ENCODE results near the gene CACTIN. TPM values are rescaled to one million over a fixed set of nuclear protein-coding genes. Genes with fewer than 3 reads are reported as not detected.
A peak's percentile ranks its signal among the peaks of the same experiment; 100 is the strongest.

The CACTIN gene
- total RNA-seq, 3 donors from 2014 or later: 21.8 to 30.5 (median 27.5) TPM

DNA sequence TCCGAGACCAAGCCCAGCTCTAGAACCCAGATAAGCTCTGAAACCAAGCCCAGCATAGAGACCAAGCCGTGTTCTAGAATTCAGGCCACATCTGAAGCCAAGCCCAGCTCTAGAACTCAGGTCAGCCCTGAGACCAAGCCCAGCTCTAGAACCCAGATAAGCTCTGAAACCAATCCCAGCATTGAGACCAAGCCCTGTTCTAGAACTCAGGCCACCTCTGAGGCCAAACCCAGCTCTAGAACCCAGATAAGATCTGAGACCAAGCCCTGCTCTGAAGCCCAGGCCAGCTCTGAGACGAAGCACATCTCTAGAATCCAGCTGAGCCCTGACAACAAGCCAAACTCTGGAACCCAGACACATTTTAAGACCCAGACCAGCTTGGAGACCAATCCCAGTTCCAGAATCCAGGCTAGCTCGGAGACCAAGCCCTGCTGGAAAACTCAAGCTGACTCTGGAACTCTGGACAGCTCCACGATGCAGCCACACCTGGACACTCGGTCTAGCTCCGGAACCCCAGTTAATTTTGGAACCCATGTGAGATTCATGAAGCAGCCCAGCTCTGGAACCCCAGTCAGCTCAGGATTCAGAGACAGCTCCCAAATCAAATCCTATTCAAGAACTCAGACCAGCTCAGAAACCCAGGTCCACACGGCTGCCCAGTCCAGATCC, 35.5 kb downstream of the CACTIN start:
- no peak overlapping the region for H3K4me3 ChIP-seq
- TF ChIP-seq, protein P1, sequence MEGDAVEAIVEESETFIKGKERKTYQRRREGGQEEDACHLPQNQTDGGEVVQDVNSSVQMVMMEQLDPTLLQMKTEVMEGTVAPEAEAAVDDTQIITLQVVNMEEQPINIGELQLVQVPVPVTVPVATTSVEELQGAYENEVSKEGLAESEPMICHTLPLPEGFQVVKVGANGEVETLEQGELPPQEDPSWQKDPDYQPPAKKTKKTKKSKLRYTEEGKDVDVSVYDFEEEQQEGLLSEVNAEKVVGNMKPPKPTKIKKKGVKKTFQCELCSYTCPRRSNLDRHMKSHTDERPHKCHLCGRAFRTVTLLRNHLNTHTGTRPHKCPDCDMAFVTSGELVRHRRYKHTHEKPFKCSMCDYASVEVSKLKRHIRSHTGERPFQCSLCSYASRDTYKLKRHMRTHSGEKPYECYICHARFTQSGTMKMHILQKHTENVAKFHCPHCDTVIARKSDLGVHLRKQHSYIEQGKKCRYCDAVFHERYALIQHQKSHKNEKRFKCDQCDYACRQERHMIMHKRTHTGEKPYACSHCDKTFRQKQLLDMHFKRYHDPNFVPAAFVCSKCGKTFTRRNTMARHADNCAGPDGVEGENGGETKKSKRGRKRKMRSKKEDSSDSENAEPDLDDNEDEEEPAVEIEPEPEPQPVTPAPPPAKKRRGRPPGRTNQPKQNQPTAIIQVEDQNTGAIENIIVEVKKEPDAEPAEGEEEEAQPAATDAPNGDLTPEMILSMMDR (IDR thresholded peaks at IDR 0.05): no peak
- TF ChIP-seq POLR2A (IDR thresholded peaks at IDR 0.05): no peak
- no peak for TF ChIP-seq POLR2AphosphoS5 (IDR thresholded peaks at IDR 0.05)
- no peaks in the 10 kb centered on the region for H3K9me3 ChIP-seq
- intact Hi-C loops (cut with DNase I; ENCODE audit: low total_unique reads): no loop called here
- no peaks in the 10 kb centered on the region for H3K4me1 ChIP-seq
- DNase-seq (ENCODE audit: low spot score in 2 of 2): no peak
- H3K36me3 ChIP-seq: no peaks in the 10 kb centered on the region
- H3K27ac ChIP-seq: no peak overlapping the region
- peaks cover 0 to 3% of the 10 kb centered on the region in 2 donors for H3K27me3 ChIP-seq

DNA sequence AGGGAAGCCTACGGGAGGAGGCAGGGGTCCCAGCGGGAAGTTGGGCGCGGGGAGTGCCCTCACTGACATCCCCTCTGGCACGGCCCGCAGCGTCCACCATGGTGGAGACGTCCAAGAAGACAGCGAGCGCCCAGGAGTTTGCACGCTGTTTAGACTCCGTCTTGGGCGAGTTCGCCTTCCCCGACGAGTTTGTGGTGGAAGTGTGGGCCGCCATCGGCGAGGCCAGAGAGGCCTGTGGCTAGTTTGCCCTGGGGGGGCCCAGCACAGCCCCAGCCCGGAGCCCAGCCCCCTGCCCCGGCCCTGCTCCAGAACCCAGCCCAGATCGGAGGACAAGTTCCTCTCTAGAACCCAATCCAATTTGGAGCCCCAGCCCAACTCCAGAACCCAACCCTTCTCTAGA, 36.6 kb downstream of the CACTIN start:
- no peak for DNase-seq (ENCODE audit: low spot score in 2 of 2)
- no peak for TF ChIP-seq POLR2A (IDR thresholded peaks at IDR 0.05)

DNA sequence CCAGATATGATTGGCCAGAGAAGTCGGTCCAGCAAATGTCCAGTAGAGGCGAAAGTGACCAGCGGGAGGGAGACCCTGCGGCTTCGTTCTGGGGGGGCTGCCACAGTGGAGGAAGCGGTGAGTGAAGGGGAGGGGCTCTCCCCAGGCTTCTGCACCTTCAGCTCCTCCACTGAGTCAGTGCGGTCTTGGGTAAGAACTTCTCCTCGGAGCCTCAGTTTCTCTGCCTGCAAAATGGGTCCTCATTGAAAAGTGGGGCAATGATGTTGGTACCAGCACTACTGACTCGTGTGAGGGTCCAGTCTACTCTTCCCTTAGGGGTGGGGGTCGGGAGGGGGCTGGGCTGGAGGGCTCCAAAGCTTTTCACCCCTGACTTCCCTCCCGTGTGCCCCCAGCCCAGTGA, 37.2 kb downstream of the CACTIN start:
- H3K36me3 ChIP-seq: no peaks in the 10 kb centered on the region
- H3K27me3 ChIP-seq: peaks cover 5 to 9% of the 10 kb centered on the region in 2 donors
- H3K27ac ChIP-seq: no peak overlapping the region
- no peak overlapping the region for H3K4me3 ChIP-seq
- no peaks in the 10 kb centered on the region for H3K9me3 ChIP-seq
- DNase-seq (ENCODE audit: low spot score in 2 of 2): no peak
- no peaks in the 10 kb centered on the region for H3K4me1 ChIP-seq
- TF ChIP-seq, protein P1 (IDR thresholded peaks at IDR 0.05): no peak
- TF ChIP-seq POLR2AphosphoS5 (IDR thresholded peaks at IDR 0.05): no peak
- TF ChIP-seq POLR2A (IDR thresholded peaks at IDR 0.05): no peak
- intact Hi-C loops (cut with DNase I; ENCODE audit: low total_unique reads): no loop called here

More for the DNA sequence above, 36.6 kb downstream of the CACTIN start:
- intact Hi-C loops (cut with DNase I; ENCODE audit: low total_unique reads): no loop called here
- Histone ChIP-seq H3K4me3 (no peak overlapping the region), H3K36me3 (no peaks in the 10 kb centered on the region), H3K4me1 (no peaks in the 10 kb centered on the region), H3K27me3 (peaks cover 4 to 9% of the 10 kb centered on the region in 2 donors), H3K9me3 (no peaks in the 10 kb centered on the region), H3K27ac (no peak overlapping the region)

DNA sequence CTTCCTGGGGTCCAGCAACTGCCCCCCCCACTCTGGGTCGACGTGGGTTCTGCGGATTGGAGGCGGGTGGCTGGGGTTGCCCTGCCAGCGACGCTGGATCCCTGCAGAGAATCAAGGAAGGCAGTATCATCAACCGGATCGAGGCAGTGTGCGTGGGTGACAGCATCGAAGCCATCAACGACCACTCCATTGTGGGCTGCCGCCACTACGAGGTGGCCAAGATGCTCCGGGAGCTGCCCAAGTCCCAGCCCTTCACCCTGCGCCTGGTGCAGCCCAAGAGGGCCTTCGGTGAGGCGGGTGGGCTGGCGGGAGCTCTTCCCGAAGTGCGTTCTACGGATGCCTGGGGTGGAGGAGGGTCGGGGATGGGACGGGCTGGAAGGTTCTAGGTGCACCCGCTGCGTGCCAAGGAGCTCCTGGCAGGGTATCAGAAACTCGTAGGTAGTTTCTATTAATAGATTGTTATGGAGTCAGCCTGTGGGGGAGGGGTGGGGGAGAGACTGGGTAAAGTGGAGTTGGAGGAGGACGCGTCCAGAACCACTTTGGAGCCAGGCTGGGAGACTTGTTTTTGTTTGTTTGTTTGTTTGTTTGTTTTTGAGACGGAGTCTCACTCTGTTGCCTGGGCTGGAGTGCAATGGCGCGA, 39.8 kb downstream of the CACTIN start:
- Histone ChIP-seq H3K27me3 (peaks cover 5 to 9% of the 10 kb centered on the region in 2 donors), H3K9me3 (no peaks in the 10 kb centered on the region), H3K4me1 (no peaks in the 10 kb centered on the region), H3K27ac (no peak overlapping the region), H3K36me3 (no peaks in the 10 kb centered on the region), H3K4me3 (no peak overlapping the region)
- DNase-seq (ENCODE audit: low spot score in 2 of 2): no peak
- intact Hi-C loops (cut with DNase I; ENCODE audit: low total_unique reads): no loop called here
- TF ChIP-seq POLR2A (IDR thresholded peaks at IDR 0.05): no peak
- TF ChIP-seq, protein P1 (IDR thresholded peaks at IDR 0.05): no peak
- no peak for TF ChIP-seq POLR2AphosphoS5 (IDR thresholded peaks at IDR 0.05)

DNA sequence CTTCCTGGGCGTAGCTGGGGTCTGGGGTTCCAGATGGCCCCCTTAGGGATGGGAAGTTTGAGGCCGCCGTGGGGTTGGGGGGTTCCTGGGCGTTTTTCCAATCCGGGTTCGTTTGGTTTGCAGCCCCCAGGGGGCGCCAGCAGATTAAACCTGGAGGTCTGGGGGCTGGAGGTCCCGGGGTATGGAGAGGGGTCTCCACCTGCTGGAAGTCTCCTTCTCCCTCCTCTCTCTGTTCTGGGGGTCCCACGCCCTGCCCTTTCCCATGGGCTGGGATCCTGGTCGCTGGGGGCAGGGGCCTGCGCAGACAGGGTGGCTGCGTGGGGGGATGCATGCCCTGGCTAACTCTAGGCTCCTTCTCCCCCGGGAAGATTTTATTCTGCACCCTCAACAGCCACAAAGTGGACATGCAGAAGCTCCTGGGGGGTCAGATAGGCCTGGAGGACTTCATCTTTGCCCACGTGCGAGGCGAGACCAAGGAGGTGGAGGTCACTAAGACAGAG, 40.4 kb downstream of the CACTIN start:
- Histone ChIP-seq H3K4me3 (peak overlapping the region; percentile 36 to 67 (median 41)), H3K9me3 (no peaks in the 10 kb centered on the region), H3K27ac (no peak overlapping the region), H3K27me3 (peaks cover 5 to 9% of the 10 kb centered on the region in 2 donors), H3K4me1 (no peaks in the 10 kb centered on the region), H3K36me3 (no peaks in the 10 kb centered on the region)
- TF ChIP-seq, protein P1 (IDR thresholded peaks at IDR 0.05): peak in 2 of 3 donors; percentile 21 to 25
- no peak for TF ChIP-seq POLR2AphosphoS5 (IDR thresholded peaks at IDR 0.05)
- no peak for DNase-seq (ENCODE audit: low spot score in 2 of 2)
- intact Hi-C loops (cut with DNase I; ENCODE audit: low total_unique reads): no loop called here
